ENCODE results near the gene PTPRF.

The PTPRF gene

GRCh38 chr1:43619996-43620920 is 89.6 kb downstream of the PTPRF start:
- H3K4me3 ChIP-seq (ENCODE audit: low read depth, low read length) = no peak overlapping the region
- no peak for DNase-seq (ENCODE audit: low read depth)

GRCh38 chr1:43620956-43621355 is 90.3 kb downstream of the PTPRF start:
- no peak overlapping the region for H3K4me3 ChIP-seq (ENCODE audit: low read depth, low read length)
- DNase-seq (ENCODE audit: low read depth) = no peak
- TF ChIP-seq MAX (IDR thresholded peaks at IDR 0.05; ENCODE audit: low read depth, low read length) (no peak), MYC (IDR thresholded peaks at IDR 0.05; ENCODE audit: low read depth, low read length) (no peak), POLR2A (IDR thresholded peaks at IDR 0.05; ENCODE audit: extremely low read depth, insufficient read length) (no peak), CTCF (IDR thresholded peaks at IDR 0.05; ENCODE audit: low read depth, low read length) (no peak)

More at GRCh38 chr1:43619996-43620920, 89.6 kb downstream of the PTPRF start:
- TF ChIP-seq MYC (IDR thresholded peaks at IDR 0.05; ENCODE audit: low read depth, low read length) (no peak), POLR2A (IDR thresholded peaks at IDR 0.05; ENCODE audit: extremely low read depth, insufficient read length) (no peak), CTCF (IDR thresholded peaks at IDR 0.05; ENCODE audit: low read depth, low read length) (no peak), MAX (IDR thresholded peaks at IDR 0.05; ENCODE audit: low read depth, low read length) (no peak)

GRCh38 chr1:43621386-43621785 is 90.7 kb downstream of the PTPRF start:
- no peak for DNase-seq (ENCODE audit: low read depth)
- TF ChIP-seq MAX (IDR thresholded peaks at IDR 0.05; ENCODE audit: low read depth, low read length) (no peak), MYC (IDR thresholded peaks at IDR 0.05; ENCODE audit: low read depth, low read length) (no peak), CTCF (IDR thresholded peaks at IDR 0.05; ENCODE audit: low read depth, low read length) (no peak), POLR2A (IDR thresholded peaks at IDR 0.05; ENCODE audit: extremely low read depth, insufficient read length) (no peak)
- H3K4me3 ChIP-seq (ENCODE audit: low read depth, low read length) = no peak overlapping the region

- H3K4me3 ChIP-seq (ENCODE audit: low read depth, low read length) = no peak overlapping the region
- TF ChIP-seq MYC (IDR thresholded peaks at IDR 0.05; ENCODE audit: low read depth, low read length) (no peak), POLR2A (IDR thresholded peaks at IDR 0.05; ENCODE audit: extremely low read depth, insufficient read length) (no peak), CTCF (IDR thresholded peaks at IDR 0.05; ENCODE audit: low read depth, low read length) (no peak), MAX (IDR thresholded peaks at IDR 0.05; ENCODE audit: low read depth, low read length) (no peak)
- DNase-seq (ENCODE audit: low read depth) = no peak
Measured at GRCh38 chr1:43621861-43622260, 91.2 kb downstream of the PTPRF start.

- no peak for DNase-seq (ENCODE audit: low read depth)
- no peak overlapping the region for H3K4me3 ChIP-seq (ENCODE audit: low read depth, low read length)
- no peak for TF ChIP-seq MAX (IDR thresholded peaks at IDR 0.05; ENCODE audit: low read depth, low read length)
- TF ChIP-seq CTCF (IDR thresholded peaks at IDR 0.05; ENCODE audit: low read depth, low read length) = no peak
- no peak for TF ChIP-seq MYC (IDR thresholded peaks at IDR 0.05; ENCODE audit: low read depth, low read length)
- no peak for TF ChIP-seq POLR2A (IDR thresholded peaks at IDR 0.05; ENCODE audit: extremely low read depth, insufficient read length)
Measured at GRCh38 chr1:43622471-43622870, 91.8 kb downstream of the PTPRF start.
